Stimulated activated CD8-positive, alpha-beta memory T cell treated with anti-CD3 and anti-CD28 coated beads, Interleukin-12 subunit alpha, Interleukin-12 subunit beta, amount 100 ng/mL, for 24 hours (primary cell): ENCODE measurements around the gene TRMT1.
"Not testable (repeated sequence)": the region's sequence is repeated elsewhere in the genome, so short reads cannot be mapped to it uniquely, and the experiment has no call there.

Experiments
- DNase-seq: peaks from one replicate; pipeline ENCODE4 v3.0.0-alpha.2; 2020; ENCODE audit errors: extremely low read depth

Gene TRMT1

DNA sequence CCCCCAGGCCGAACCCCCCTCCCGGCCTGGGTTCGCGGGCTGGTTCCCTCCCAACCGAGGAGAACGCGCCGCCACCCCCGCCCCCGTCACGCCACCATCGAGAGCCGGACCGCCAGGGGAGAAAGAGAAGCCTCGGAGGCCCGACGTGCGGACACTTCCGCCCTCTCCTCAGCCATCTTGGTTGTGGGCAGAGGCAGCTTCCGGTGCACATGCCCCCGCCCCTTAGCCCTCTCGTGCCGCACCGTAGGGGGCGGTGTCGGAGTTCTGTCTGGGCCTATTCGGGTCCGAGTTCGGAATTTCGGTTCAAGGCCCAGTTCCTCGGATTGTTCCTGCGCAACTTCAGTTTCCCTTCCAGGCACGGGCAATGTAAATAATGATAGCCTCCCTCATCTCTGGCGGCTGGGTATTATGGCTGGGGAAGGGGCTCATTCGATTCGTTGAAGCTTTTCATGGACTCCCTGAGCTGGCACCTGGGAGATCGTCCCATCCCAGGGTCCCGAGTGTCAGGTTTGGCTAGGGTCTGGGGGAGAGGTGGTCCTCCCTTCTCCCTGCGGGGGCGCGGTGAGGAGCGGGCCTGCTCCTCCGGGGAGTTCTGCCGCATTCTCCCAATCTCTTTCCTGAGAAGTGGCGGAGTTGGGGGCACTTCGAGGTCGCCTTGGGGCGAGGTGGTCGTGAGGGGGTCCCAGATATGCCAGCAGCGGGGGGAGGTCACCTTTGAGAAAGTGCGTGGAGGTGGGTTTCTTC is 33.8 kb upstream of the TRMT1 start, which contains the start of the genes IER2 and STX10:
Gene IER2 (plus strand): TSS at position 225 of the 744 bp plus-strand sequence. CDS start 2,776 bp downstream, outside the sequence.
Gene STX10 (minus strand): TSS at position 189 of the 744 bp plus-strand sequence. CDS start 202 bp downstream, outside the sequence.
- peak; percentile 85 for DNase-seq

DNA sequence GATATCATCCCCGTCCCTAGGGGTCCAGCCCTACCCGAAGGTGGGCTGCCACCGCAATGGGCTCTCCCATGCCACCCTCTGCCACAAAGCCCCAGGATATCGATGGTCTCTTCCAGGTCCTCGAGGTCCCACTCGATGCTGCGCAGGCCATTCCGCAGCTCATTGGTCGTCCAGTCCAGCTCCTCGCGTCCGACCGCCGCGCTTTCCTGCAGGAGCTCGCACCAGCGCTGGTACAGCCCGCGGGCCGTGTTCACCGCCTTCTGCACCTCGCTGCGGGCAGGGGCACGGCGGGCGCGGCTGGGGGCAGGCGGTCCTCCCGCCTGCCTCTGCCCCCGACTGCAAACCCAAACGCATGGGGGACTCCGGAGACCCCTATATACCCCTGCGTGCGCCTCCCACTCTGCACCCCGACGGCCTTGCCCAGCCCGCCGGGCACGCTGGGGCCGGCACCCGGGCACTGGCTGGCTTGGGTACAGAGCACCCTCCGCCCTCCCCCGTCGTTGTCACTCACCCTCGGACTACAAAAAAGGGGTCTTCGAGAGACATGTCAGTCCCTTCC is 33.2 kb upstream of the TRMT1 start:
- no peak for DNase-seq

DNA sequence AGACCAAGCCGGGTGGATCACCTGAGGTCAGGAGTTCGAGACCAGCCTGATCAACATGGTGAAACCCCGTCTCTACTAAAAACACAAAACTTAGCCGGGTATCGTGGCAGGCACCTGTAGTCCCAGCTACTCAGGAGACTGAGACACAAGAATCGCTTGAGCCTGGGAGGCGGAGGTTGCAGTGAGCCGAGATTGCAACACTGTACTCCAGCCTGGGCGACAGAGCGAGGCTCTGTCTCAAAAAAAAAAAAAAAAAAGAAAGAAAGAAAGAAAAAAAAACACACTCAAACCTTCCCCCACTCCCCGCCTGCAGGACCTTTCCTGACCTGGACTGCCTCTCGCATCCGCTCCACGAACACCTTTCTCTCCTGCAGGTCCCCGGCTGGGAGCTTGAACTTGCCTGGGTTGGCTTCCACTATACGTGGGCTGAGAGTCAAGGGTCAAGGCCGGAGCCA is 32.7 kb upstream of the TRMT1 start:
- DNase-seq = not testable (repeated sequence)

DNA sequence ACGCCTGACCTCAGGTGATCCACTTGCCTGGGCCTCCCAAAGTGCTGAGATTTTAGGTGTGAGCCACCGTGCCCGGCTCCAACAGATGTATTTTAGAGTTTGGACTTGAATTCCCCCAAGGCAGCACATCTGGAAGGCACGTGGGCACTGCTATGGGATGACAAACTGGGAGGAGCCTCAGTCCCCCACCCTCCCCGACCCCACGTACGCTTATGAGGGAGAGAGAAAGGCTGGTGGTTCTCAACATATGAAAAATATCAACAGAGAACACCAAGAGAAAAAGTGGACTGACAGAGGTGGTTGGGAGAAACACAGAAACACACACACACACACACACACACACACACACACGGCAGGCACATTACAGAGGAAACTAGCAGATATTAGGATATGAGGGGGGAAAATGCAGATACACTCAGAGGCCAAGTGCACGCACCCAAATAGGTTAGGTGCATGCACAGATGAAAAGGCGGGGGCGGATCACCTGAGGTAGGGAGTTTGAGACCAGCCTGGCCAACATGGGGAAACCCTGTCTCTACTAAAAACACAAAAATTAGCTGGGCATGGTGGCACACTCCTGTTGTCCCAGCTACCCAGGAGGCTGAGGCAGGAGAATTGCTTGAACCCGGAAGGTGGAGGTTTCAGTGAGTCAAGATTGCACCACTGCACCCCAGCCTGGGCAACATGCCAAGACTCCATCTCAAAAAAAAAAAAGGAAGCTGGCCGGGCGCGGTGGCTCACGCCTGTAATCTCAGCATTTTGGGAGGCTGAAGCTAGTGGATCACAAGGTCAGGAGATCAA is 30.4 kb upstream of the TRMT1 start:
- DNase-seq = no peak

DNA sequence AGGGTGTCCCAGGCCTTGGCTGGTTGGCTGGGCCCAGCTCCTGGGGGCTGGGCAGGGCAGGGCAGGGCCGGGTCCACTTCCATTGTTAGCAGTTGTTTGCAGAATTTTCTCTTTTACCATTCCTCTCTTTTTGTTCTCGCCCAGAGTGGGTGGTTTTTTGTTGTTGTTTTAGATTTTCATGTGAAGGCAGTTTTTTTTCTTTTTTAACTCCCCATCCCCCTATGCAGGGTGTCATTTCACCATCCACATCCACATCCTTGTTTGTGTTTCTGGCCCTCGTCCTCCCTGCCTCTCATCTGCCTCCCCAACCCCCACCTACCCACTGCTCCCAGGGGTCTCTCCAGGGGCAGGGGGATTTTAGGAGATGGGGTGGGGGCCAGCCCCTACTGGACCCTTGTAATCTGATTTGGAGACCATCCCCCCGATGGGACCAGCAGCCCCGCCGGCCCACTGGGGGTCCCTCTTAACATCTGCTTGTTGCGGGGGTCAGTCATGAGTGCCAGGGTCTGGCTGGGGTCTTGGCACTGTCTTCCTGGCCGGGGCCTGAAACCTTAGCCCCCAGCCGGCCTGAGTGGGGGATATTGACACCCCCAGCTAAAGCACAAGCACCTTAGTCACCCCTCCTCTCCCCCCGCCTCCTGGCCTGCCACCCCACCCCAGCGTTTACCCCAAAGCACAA is 23.2 kb upstream of the TRMT1 start:
- DNase-seq = no peak

DNA sequence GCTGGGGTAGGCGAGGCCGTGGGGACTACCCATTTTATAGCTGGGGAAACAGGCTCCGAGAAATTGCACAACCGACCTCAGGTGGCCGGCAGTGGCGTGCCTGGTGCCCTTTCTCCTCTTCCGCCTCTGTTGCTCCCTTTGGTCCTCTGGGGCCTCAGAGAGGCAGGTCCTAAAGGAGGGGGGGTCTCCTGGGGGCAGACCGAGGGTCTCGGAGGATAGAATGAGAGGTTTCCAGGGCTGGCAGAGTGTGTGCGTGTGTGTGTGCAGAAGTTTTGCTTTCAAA is 22.3 kb upstream of the TRMT1 start:
- DNase-seq = no peak

DNA sequence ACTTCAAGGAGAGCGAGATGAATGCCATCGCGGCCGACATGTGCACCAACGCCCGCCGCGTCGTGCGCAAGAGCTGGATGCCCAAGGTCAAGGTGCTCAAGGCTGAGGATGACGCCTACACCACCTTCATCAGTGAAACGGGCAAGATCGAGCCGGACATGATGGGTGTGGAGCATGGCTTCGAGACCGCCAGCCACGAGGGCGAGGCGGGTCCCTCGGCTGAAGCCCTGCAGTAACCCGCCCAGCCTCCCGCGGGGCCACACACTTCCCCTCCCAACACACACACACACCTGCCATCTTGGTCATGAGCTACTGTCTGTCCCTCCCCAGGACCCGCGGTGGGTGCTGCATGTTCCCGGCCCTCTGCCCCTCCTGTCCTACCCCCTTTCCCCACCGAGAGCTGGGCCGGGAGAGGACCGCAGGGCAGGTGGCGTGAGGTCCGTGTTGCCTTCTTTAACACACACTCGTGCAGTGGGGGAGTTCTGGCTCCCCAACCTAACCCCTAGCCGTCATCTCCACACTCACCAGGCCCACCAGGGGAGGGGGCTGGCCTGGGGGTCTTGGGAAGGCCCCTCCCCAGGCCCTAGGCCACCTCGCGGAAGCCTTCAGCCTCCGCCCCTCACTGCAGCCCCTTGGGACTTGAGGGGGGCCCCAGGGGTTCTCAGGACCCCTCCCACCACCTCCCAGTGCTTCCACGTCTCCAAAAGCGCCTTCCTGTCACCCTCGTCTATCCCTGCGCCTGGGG is 21.8 kb upstream of the TRMT1 start:
- DNase-seq = no peak

DNA sequence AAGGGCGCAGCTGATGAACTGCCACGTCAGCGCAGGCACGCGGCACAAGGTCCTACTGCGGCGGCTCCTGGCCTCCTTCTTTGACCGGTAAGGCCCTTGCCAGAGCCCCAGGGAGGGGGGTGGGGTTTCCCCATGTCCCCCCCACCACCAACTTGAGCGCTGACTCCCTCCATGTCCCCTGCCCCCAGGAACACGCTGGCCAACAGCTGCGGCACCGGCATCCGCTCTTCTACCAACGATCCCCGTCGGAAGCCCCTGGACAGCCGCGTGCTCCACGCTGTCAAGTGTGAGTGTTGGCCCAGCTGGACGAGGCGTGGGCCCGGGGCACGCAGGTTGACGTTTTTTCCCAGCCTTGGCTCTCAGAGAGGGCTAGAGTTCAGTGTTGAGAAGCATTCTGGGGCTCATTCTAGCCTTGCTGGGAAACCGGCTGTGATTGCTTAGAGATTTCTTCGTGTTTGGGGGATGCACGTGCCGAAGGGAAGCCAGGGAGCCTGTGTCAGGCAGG is 20.8 kb upstream of the TRMT1 start:
- DNase-seq = no peak

DNA sequence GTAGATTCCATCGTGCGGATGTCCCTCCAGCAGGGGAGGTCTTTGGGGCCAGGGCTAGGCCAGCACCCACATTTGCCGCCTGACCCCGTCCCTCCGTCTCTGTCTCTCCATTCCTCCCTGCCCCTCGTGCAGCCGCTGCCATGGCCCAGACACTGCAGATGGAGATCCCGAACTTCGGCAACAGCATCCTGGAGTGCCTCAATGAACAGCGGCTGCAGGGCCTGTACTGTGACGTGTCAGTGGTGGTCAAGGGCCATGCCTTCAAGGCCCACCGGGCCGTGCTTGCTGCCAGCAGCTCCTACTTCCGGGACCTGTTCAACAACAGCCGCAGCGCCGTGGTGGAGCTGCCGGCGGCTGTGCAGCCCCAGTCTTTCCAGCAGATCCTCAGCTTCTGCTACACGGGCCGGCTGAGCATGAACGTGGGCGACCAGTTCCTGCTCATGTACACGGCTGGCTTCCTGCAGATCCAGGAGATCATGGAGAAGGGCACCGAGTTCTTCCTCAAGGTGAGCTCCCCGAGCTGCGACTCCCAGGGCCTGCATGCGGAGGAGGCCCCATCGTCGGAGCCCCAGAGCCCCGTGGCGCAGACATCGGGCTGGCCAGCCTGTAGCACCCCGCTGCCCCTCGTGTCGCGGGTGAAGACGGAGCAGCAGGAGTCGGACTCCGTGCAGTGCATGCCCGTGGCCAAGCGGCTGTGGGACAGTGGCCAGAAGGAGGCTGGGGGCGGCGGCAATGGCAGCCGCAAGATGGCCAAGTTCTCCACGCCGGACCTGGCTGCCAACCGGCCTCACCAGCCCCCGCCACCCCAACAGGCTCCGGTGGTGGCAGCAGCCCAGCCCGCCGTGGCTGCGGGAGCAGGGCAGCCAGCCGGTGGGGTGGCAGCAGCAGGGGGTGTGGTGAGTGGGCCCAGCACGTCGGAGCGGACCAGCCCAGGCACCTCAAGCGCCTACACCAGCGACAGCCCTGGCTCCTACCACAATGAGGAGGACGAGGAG is 18.8 kb upstream of the TRMT1 start:
- no peak for DNase-seq

DNA sequence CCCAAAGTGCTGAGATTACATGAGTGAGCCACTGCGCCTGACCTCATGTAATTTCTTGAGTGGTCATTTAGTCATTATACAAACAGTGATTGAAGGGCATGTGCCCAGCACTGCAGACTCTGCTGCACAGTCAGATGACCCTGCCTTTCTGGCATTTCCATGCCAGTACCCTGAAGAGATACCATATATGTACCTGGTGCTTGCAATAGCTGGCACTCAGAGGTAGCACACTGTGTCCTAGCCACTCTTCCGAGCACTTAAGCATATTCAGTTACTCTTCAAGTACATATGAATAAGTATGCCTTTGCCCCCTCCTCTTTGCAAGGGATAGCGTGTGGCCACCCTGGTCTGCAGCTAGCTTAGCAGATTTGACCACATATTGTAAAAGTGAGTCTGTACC is 18.1 kb upstream of the TRMT1 start:
- DNase-seq = no peak

DNA sequence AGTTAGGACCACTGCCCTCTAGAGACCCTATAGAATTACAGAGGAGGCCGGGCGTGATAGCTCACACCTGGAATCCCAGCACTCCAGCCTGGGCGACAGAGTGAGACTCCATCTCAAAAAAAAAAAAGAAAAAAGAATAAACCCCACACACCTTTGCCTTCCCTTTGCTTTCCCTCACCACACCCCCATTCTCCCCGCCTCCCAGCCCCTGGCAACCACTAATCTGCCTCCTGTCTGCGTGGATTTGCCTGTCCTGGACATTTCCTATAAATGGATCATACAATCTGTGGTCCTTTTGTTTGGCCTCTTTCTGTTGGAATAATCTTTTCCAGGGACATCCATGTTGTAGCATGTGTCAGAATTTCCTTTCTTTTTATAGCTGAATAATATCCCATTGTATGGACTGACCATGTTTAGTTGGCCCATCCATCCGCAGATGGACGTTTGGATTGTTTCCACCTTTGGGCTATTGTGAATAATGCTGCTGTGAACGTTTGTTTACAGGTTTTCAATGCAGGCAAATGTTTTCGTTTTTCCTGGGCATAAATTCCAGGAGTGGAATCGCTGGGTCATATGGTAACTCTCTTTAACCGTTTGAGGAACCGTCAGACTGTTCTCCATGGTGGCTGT is 16.8 kb upstream of the TRMT1 start:
- DNase-seq = no peak

DNA sequence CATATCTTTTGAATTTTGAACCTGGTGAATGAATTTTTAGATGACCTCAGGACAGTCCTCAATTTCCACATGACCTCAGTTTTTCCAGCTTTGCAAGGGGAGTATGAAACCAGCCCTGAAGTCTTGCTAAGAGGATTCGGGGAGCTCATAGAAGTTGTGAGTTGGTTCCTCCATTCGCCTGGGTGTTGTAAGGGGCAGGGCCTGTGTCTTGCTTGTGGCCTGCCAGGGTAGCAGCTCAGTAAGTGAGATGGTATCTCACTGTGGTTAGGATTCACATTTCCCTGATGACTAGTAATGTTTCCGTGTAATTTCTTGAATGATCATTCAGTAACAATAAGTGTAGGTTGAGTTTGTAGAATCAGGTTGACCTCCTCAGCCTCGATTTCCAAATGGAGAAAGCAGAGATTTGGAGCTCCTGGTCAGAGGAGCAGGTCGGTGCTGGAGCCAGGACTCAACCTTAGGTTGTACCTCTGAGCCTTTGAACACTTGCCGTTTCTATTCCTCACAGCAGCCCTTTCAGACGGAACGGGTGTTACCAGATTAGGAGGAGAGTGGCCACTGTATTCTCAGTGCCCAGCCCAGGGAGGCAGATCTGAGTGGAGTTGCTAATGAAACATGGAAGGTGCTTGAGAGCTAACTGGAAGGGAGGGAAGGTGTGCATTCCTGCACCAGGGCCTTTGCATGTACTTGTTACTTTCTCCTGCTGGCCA is 16.1 kb upstream of the TRMT1 start:
- no peak for DNase-seq

DNA sequence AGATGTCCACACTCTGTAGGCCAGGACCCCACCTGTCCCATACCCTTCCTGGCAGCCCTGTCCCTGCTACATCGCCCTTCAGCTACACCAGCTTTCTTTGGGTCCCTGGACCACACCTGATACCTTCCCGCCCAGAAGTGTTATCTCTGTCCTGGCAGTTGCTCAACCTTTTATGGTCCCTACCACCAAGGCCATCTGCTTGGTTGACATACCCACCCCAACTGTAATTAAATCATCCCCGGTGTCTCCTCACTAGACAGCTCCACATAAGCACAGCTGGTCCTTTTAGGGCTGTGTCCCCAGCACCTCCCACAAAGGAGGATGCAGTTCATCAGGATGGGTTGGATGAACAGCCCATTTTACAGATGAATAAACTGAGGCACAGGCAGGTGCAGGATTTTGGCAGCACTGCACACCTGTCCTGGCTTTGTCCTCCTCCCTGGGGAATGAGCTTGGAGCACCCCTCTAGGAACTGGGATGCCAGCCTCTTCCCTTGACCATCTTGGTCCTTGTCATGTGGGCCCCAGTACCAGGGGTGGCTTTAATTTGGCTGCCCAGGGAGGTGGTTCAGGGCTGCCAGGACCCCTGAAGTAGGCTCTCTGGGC is 14.4 kb upstream of the TRMT1 start:
- no peak for DNase-seq

DNA sequence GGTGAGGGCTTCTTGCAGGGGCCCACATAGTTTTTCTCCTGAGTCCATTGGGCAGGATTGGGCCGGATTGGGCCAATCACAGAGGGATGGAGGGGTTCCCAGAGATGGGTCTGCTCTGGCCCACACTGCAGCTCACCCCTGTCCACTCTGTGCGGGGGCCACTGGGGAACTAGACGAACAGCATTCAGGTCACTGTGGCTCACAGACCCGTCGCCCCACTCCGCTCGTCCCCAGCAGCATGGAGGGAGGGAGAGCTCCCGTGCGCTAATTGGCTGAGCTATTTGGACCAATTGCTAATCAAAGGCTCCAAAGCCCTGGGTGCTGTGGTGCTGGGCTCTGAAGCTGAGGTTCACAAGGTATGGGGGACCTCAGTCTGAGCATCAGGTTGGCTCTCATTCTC is 12.8 kb upstream of the TRMT1 start:
- DNase-seq = no peak

DNA sequence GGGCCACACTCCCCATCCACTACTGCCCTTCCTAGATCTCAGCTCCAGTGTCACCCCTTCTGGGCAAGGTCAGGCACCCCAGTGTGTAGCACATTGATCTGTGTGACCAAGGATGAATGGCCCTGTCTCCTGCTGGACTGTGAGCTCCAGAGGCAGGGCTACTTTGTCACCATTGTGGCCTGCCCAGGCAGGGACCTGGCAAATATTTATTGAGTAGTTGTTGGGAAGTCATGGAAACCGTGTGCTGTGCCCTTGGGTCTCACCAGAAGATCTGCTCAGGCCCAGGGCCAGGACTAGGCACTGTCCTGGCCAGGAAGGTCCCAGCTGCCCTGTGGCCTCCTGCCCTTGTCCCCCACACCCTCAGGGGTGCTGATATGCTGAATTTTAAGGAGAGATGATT is 12.0 kb upstream of the TRMT1 start:
- no peak for DNase-seq

DNA sequence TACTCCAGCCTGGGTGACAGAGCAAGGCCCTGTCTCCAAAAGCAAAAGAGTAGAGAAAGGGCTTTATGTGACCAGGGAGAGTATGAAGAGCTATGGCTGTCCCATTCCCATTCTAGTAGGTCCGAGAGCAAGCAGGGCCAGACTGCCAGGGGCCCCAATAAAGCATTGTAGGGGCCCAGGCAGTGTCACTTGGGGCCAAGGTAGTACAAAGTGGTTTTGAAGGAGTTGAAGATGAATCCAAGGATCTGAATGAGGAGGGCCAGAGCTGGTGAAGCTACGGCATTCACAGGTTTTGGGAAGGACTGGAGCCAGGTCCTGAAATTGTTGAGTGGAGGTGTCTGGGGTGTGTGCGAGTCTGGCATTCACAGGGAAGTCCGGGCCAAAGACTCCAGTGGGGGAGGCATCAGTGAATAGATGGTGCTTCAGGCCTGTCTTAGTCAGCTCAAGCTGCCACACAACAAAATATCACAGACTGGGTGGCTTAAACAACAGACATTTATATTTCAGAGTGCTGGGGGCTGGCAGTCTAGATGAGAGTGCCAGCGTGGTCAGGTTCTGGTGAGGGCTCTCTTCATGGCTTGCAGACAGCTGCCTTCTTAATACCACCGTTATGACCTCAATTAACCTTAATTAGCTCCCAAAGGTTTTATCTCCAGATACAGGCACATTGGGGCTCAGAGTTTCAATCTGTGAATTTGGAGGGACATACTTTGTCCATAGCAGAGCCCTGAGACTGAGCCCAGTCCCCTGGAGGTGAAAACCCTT is 11.5 kb upstream of the TRMT1 start:
- no peak for DNase-seq

DNA sequence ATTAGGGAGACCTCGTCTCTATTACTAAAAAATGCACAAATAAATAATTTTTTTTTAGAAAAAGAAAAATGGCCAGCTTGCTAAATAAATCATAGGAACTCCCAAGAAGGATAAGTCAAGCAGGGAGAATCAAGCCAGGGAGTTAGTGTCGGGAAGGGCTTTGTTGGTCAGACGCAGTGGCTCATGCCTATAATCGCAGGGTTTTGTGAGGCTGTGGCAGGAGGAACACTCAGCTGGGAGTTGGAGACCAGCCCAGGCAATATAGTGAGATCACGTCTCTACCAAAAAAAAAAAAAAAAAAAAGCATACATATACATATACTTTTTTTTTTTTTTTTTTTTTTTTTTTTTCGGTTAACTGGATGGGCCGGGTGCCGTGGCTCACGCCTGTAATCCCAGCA is 10.5 kb upstream of the TRMT1 start:
- no peak for DNase-seq
